Measurements from ENCODE around the gene CASP9.

CASP9 gene

GRCh38 chr1:15444468-15445389, 79.3 kb downstream of the CASP9 start:
- DNase-seq: no peak

GRCh38 chr1:15443281-15443680, 80.7 kb downstream of the CASP9 start:
- no peak for DNase-seq

GRCh38 chr1:15442759-15443158, 81.3 kb downstream of the CASP9 start:
- DNase-seq: no peak

GRCh38 chr1:15442119-15442518, 81.9 kb downstream of the CASP9 start:
- DNase-seq: no peak

Data from T-helper 9 cell (primary cell).